ENCODE measurements around the gene TENM4. TPM values are rescaled to one million over a fixed set of nuclear protein-coding genes. Genes with fewer than 3 reads are reported as not detected.

Gene TENM4
- total RNA-seq, 1 donor from 2014 or later: 11.9 TPM

- H3K27me3 ChIP-seq: no peaks in the 10 kb centered on the region
- DNase-seq (ENCODE audit: low spot score in 2 of 2): no peak
- intact Hi-C loops (cut with DNase I): no loop called here
- no peaks in the 10 kb centered on the region for H3K9me3 ChIP-seq
- no peaks in the 10 kb centered on the region for H3K4me1 ChIP-seq
- no peak for TF ChIP-seq CTCF (IDR thresholded peaks at IDR 0.05)
- H3K36me3 ChIP-seq: no peaks in the 10 kb centered on the region
- no peak overlapping the region for H3K27ac ChIP-seq
- H3K4me3 ChIP-seq: no peak overlapping the region
Observed at GRCh38 chr11:78782725-78783124, 658.1 kb downstream of the TENM4 start.

GRCh38 chr11:78780889-78781288 lies 659.9 kb downstream of the TENM4 start:
- Histone ChIP-seq H3K27me3 (no peaks in the 10 kb centered on the region), H3K36me3 (no peaks in the 10 kb centered on the region), H3K4me1 (no peaks in the 10 kb centered on the region), H3K4me3 (no peak overlapping the region), H3K9me3 (no peaks in the 10 kb centered on the region), H3K27ac (no peak overlapping the region)
- no peak for TF ChIP-seq CTCF (IDR thresholded peaks at IDR 0.05)
- intact Hi-C loops (cut with DNase I): no loop called here
- DNase-seq (ENCODE audit: low spot score in 2 of 2): no peak

DNA sequence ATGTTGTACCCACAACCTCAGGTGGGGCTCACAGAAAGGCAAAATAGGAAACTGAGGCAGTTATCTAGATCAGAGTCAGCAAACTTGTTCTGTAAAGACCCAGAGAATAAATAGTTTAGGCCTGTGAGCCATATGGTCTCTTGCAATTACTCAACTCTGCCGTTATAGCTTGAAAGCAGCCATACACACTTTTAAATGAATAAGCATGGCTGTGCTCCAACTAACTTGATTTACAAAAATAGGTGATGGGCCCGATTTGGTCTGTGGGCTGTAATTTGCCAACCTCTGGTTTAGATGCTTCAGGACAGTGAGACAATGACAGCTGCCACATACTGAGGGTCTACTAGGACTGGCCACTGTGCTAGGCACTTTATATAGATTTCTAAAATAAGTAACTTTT lies 667.3 kb downstream of the TENM4 start:
- Histone ChIP-seq H3K27ac (no peak overlapping the region), H3K9me3 (no peaks in the 10 kb centered on the region), H3K4me3 (no peak overlapping the region), H3K36me3 (no peaks in the 10 kb centered on the region), H3K27me3 (no peaks in the 10 kb centered on the region), H3K4me1 (no peaks in the 10 kb centered on the region)
- no peak for DNase-seq (ENCODE audit: low spot score in 2 of 2)
- TF ChIP-seq CTCF (IDR thresholded peaks at IDR 0.05): no peak
- intact Hi-C loops (cut with DNase I): no loop called here

DNA sequence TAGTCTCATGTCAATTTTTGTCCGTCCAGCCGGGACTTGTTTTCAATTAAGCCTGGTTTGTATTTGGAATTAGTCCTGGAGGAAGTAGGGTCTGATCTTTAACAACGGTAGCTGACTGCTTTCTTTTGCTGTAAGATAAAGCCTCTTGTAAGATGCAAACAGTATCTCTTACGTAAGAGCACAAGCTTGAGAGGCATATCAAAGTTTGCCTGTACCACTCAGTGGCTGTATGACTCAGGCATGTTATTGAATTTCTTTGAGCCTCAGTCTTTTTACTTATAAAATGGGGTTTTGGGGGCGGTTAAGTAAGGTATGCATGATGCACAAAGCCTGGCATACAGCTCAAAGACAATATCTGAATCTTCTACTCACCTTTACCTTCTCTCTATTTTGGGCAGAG lies 667.8 kb downstream of the TENM4 start:
- no peak for DNase-seq (ENCODE audit: low spot score in 2 of 2)
- Histone ChIP-seq H3K27me3 (no peaks in the 10 kb centered on the region), H3K36me3 (no peaks in the 10 kb centered on the region), H3K4me1 (no peaks in the 10 kb centered on the region), H3K9me3 (no peaks in the 10 kb centered on the region), H3K27ac (no peak overlapping the region), H3K4me3 (no peak overlapping the region)
- TF ChIP-seq CTCF (IDR thresholded peaks at IDR 0.05): no peak
- intact Hi-C loops (cut with DNase I): no loop called here

GRCh38 chr11:78772186-78772585 lies 668.6 kb downstream of the TENM4 start:
- Histone ChIP-seq H3K4me3 (no peak overlapping the region), H3K27me3 (no peaks in the 10 kb centered on the region), H3K36me3 (no peaks in the 10 kb centered on the region), H3K4me1 (no peaks in the 10 kb centered on the region), H3K27ac (no peak overlapping the region), H3K9me3 (no peaks in the 10 kb centered on the region)
- DNase-seq (ENCODE audit: low spot score in 2 of 2): no peak
- intact Hi-C loops (cut with DNase I): no loop called here
- TF ChIP-seq CTCF (IDR thresholded peaks at IDR 0.05): no peak

DNA sequence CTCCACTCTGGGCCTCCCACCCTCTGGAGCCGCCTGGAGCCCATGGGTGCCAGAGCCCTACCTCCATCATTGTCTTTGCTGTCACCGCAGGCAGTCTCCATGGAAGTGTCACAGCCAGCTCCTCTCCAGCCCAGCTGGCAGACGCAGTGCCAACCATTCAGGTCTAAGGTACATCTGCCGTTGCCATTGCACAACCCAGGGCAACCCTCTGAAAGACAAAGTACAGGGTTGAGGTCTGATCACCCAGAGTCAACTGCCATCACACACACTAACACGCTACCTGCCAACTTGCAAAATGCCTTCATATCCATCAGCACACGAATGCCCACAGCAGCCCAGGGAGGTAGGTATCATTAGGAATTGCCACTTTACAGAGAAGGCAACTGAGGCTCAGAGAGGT lies 669.9 kb downstream of the TENM4 start:
- no peak overlapping the region for H3K27ac ChIP-seq
- H3K27me3 ChIP-seq: no peaks in the 10 kb centered on the region
- H3K4me1 ChIP-seq: no peaks in the 10 kb centered on the region
- H3K4me3 ChIP-seq: no peak overlapping the region
- no peaks in the 10 kb centered on the region for H3K9me3 ChIP-seq
- DNase-seq (ENCODE audit: low spot score in 2 of 2): no peak
- no peak for TF ChIP-seq CTCF (IDR thresholded peaks at IDR 0.05)
- intact Hi-C loops (cut with DNase I): no loop called here
- no peaks in the 10 kb centered on the region for H3K36me3 ChIP-seq
